GM19438 (cell line): ENCODE results near the gene TPCN1.

Experiments
- ATAC-seq: cut with Tn5 transposase; IDR thresholded peaks from one replicate; pipeline ENCODE4 v1.9.1; 2021; ENCODE audit warnings: low read depth; ENCODE audit not compliant: unreplicated experiment

The TPCN1 gene

GRCh38 chr12:113301811-113302210, 80.5 kb downstream of the TPCN1 start:
- no peak for ATAC-seq

GRCh38 chr12:113302466-113302865, 81.2 kb downstream of the TPCN1 start:
- no peak for ATAC-seq

- ATAC-seq: no peak
Measured at GRCh38 chr12:113302886-113303640, 81.8 kb downstream of the TPCN1 start.

- ATAC-seq: no peak
Measured at GRCh38 chr12:113305281-113305856, 84.1 kb downstream of the TPCN1 start.

DNA sequence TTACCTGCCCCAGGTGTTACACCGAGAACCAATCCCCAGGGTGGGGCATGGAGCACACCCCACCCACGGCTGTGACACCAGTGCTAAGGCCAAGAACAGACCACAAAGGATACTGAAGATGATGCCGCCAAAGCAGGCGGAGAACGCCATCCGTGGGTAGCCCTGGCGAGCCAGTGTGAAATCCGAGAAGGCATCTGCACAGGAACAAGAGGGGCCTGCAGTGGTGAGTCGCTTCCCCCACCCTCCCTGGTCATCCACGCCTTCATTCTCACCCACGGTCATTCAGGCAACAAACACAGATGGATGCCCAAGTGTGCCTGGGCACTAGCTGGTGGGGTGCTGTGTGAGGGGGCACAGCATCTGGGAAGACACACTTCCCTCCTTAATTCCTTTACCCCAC, 85.1 kb downstream of the TPCN1 start:
- no peak for ATAC-seq

DNA sequence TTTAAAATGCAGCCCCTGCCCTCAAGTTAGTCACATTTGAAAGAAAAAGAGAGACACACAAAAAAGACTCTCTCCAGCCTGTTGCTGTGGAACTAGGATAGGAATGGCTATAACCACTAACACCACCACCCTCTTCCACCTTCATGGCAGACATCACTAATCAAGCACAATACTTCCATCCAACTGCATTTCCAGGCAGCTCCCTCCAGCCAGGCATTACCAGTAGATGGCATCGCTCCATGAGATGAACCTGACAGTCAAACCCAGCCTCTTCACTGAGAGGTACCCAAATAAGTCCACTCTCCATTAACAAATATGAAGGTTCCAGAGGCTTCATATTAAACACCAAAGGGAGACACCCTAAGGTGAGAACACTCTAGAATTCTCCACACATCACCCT, 89.2 kb downstream of the TPCN1 start:
- no peak for ATAC-seq

DNA sequence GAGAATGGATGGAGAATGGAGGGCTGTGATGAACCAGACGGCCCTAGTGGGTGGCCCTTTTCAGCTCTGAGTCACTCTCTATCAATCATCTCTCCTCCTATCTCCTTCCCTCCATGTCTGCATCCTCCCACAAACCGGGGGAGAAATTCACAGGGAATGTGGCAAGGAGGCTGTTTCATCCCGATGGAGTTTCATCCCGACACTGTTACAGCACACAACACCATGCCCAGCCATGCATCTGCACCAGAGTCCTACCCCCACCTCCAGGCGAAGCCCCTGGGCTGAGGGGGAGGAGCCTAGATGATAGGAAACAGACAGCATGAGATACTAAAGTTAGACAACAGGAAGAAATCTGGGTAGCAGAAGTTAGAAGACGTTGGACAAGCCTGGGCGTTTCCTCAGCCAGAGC, 92.9 kb downstream of the TPCN1 start:
- ATAC-seq: no peak

DNA sequence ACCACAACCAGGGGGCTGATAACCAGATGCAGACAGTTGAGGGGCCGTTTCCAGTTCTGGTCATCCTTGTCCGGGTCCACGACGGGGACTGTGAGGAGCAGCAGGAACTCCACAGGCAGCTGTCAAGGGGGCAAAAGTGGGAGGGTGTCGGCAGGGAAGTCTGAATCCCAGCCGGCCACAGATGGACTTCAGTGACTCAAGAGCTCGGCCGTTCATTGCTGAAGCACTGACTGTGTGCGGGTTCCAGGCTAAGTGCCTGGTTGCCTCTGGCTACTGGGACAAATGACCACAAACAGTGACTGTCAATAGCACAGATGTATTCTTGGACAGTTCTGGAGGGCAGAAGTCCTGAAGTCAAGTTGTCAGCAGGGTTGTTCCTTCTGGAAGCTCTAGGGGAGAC, 94.1 kb downstream of the TPCN1 start:
- no peak for ATAC-seq

DNA sequence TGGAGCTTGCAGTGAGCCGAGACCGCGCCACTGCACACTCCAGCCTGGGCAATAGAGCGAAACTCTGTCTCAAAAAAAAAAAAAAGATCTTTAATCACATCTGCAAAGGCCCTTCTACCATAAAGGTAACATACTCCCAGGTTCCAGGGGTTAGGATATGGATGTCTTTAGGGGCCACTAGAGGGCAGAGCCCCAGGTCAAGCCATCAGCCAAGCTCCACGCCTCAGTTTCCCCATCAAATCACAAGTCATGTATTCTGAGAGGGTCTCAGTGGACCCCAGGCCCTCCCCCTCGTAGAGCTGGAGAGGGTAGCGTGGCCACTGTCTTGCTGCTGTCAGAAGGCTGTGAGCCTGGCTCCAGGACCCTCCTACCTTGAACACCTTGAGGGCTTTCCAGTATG, 94.9 kb downstream of the TPCN1 start:
- ATAC-seq: no peak

- no peak for ATAC-seq
Measured at GRCh38 chr12:113317122-113317521, 95.9 kb downstream of the TPCN1 start.

GRCh38 chr12:113318046-113318656, 96.9 kb downstream of the TPCN1 start:
- ATAC-seq: no peak

DNA sequence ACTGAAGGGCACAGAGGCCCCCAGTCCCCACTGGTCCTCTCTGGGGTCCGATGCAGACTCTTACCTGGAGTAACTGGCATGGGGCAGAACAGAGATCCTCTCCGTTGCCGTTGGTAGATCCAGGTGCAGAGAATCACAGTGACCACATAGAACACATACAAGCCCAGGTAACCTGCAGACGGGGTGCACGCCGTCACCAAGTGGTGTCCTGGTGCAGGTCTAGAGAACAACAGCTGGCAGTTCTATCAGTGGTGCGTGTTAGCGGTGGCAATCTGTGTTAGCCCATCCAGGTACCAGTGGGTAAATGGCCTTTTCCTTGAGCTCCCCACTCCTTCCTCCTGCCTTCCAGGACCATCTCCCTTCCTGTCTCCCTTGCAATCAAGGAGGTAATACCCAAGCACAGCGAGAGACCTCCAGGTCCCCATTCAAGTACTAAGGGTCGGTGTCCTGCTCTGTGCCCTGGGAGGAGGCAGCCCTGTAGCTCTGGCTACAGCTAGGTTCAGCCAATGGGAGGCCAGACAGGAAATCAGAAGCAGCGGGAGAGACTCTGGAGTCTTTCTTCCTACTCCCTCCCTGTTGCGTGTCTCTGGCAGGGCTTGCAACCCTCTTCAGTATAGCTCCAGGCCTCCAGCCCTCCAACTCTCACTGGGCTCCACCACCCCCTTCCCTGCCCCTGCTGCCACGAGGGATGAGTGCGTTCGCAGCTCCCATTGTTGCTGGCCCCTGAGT, 97.8 kb downstream of the TPCN1 start:
- no peak for ATAC-seq

DNA sequence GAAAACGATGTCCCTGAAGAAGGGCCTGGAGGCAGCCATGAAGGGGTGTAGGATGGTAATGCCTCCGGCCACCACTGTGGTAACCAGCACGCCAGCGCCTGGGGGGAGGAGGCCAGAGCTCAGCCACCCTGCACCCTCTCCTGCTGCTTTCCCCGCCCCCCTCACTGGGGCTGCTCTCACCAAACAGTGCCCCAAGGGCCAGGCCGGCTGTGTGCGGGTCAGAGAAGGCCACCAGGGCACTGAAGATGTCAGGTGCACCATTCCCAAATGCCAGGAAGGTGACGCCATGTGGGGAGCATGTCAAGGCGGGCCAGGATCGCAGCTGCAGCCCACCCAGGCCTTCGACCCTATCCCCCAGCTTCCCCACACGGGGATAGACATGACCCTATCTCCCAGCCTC, 99.1 kb downstream of the TPCN1 start:
- ATAC-seq: no peak

DNA sequence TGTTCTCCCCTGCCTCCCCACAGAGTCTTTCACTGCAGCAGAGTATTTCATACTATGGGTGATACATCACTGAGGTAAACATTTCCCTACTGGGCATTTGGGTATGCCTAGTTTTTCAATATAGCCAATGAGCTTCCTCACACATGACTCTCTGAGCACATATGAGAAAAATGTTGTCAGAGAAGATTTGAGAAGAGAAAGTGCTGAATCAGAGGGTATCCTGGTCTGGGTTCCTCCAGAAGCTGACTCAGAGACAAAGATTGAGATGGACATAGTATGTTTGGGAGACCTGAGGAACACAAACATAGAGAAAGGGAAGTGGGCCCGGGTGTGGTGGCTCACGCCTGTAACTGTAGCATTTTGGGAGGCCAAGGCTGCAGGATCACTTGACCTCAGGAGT, 101.1 kb downstream of the TPCN1 start:
- no peak for ATAC-seq

DNA sequence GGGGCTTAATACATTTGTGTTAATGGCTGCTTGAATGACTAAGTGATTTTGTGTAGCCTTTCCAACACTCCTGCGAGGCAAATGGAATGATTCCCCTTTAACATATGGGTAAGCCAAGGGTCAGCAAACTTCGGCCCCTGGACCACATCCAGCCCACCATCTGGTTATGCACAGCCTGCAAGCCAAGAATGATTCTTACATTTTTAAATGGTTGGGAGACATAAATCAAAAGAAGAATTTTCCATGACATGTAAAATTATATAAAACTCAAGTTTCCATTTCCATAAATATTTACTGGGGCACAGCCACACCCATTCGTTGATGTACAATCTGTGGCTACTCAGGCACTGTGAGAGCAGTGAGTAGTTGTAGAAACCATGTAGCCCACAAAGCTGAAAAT, 104.7 kb downstream of the TPCN1 start:
- no peak for ATAC-seq

DNA sequence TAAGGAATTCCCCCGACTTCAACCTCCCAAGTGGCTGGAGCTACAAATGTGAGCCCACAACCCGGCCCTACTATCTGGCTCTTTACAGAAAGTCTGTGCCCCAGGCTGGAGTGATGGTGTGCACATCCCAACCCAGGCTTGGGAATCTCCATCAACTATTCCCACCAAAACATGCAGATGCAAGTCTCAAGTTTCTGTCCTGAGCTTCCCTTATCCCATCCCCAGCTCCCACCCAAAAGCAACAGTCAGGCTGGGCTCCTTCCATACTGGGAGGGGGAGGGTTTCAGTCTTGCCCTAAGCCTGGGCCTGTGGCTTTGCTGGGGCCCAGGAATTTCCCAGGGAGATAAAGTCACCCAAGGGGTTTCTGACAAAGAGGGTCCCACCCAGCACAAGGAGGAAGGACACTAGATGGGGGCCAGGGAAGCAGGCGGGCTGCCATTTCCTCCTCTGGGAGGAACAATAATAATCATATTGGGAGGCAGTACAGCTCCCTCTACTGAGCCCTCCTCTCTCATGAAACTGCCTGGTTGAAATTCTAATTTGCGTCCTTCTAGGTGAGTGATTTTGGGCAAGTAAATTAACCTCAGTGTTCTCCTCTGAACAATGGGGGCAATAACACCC, 105.6 kb downstream of the TPCN1 start:
- ATAC-seq: no peak

DNA sequence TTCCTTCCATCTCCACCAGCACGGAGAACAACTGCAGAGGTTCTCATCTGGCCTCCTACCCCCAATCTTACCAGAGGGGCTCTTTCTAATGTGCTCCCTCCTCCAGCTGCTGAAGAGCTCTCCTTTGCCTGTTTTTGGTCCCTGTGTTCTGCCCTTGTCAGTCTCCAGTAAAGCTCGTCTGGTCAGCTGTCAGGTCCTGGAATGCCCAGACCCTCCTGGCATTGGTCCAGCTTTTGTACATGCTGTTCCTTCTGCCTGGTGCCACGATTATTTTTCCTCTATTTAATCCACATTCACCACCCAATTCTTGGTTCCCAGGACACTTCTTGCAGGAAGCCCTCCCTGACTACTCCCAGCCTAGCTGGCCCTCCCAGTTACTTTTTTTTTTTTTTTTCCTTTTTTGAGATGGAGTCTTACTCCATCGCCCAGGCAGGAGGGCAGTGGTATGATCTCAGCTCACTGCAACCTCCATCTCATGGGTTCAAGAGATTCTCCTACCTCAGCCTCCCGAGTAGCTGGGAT, 107.2 kb downstream of the TPCN1 start:
- ATAC-seq: no peak

- no peak for ATAC-seq
Measured at GRCh38 chr12:113329022-113329790, 107.9 kb downstream of the TPCN1 start.

DNA sequence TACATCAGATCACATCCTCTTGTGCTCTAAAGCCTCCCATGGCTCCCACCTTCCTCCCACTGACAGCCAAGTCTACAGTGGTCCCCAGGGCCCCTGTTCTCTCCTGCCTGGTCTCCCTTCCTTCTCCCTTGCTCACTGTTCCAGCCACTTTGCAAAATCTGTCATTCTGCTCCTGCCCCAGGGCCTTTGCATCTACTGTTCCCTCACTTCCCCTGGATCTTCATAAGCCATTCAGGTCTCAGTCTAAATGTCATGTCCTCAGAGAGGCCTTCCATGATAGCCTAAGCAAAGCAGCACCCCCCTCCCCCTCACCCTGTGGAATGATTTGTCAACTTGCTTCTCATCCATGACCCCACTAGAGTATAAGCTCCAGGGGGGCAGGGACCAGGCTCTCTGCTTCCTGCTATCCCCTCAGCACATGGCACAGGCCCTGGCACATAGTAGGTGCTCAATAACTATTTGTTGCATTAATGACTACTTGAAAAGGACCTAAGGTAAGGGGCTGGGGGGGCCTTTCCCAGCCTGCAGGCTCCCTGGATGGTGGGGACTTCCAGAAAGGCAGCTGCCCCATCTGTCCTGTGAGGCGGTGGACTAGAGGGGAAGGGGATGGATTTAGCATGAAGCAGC, 108.6 kb downstream of the TPCN1 start:
- ATAC-seq: no peak

GRCh38 chr12:113330505-113330904, 109.2 kb downstream of the TPCN1 start:
- no peak for ATAC-seq
